GM12892 (cell line): ENCODE data around the gene UBALD1.

Source experiments
- POLR2A ChIP-seq: IDR thresholded peaks from 2 replicates; pipeline ENCODE4 v1.6.1; 2011; ENCODE audit warnings: low read depth, low read length, control low read depth
- POLR2AphosphoS5 ChIP-seq: IDR thresholded peaks from 2 replicates; pipeline ENCODE4 v1.6.1; 2011; ENCODE audit warnings: low read depth, low read length, control low read depth
- TAF1 ChIP-seq: IDR thresholded peaks from 2 replicates; pipeline ENCODE4 v1.6.1; 2011; ENCODE audit warnings: low read depth, mild to moderate bottlenecking, control low read depth, low read length, borderline replicate concordance

DNA sequence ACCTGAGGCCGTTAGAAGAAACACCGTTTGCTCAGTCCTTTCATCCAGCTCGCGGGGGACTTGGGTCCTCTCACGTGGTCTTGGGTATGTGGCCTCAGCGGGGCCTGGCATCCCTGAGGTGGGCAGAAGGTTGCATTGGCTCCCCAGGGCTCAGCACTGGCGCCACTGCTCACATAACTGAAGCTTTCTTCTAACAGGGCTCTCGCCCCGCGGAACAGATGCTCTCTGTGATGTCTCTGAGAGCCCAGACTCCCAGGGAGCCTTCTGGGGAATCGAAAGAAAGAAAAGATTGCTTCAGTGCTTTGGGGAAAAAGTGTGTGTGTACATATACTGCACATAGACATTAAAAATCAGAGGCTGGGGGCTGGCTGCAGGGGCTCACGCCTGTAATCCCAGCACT, 20.1 kb upstream of the UBALD1 start:
- TF ChIP-seq TAF1 = no peak
- no peak for TF ChIP-seq POLR2A
- no peak for TF ChIP-seq POLR2AphosphoS5
